ENCODE data around the gene LEKR1. TPM values are rescaled to one million over a fixed set of nuclear protein-coding genes. Genes with fewer than 3 reads are reported as not detected.

Gene LEKR1
- total RNA-seq, 2 experiments from 2014 or later: 0.76 to 1.1 TPM

DNA sequence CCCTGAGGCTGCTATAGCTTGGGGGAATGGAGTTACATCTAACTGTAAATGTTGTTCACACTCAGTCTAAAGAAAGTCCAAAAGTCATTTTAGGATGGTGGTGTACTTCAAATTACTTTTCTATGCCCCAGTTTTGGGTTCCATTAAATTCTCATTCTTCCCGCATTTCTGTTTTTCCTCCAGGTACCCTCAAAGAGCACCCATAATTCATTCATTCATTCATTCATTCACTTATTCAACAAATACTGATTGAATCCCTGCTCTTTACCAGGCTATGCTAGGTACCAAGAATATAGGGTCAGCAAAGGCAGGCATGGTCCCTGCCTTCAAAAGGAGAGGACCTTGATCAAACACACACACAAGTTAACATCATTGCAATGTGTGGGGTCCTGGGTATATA, 257.7 kb downstream of the LEKR1 start:
- DNase-seq: no peak
- H3K9me3 Mint-ChIP-seq (ENCODE audit: low read depth): no peaks in the 10 kb centered on the region
- peaks cover 48% of the 10 kb centered on the region for H3K4me1 Mint-ChIP-seq
- H3K36me3 Mint-ChIP-seq: no peaks in the 10 kb centered on the region
- ATAC-seq: no peak
- H3K4me3 Mint-ChIP-seq: no peak overlapping the region
- no peaks in the 10 kb centered on the region for H3K27me3 Mint-ChIP-seq
- CTCF ChIA-PET: interaction anchor here (1.2 to 19.2 kb wide), 3 partner anchors 30 to 323 kb away, joined by 3 to 332 read pairs (median 3); no protein-coding TSS in a partner anchor
- no peak overlapping the region for H3K27ac Mint-ChIP-seq

GRCh38 chr3:157086060-157086750, 260.1 kb downstream of the LEKR1 start:
- Mint-ChIP-seq H3K27ac (peak overlapping the region; percentile 22), H3K36me3 (peaks cover 6% of the 10 kb centered on the region), H3K9me3 (ENCODE audit: low read depth) (no peaks in the 10 kb centered on the region), H3K4me1 (peaks cover 69% of the 10 kb centered on the region), H3K4me3 (no peak overlapping the region), H3K27me3 (no peaks in the 10 kb centered on the region)
- CTCF ChIA-PET: interaction anchor here (1.0 to 19.2 kb wide), 3 partner anchors 12 to 413 kb away, joined by 4 to 332 read pairs (median 4); no protein-coding TSS in a partner anchor
- ATAC-seq (no peak), DNase-seq (no peak)

DNA sequence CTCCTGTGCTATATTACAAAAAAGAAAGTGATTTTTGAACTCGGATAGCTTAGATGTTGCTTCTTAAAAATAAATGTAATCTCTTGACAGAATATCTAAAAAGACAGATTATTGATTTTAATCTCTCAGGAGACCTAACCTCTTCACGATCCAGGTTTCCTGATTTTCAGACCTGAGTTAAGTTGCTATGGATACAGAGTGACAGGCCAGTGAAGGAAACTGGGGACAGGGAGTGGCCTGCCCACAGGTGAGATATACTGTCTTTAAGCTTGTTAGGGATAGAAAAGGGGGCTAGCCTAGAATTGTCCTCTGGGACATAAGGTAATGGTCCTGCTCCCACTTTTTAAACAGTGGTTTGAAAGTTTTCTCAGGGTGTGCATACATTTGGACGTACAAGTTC, 260.6 kb downstream of the LEKR1 start:
- DNase-seq: no peak
- Mint-ChIP-seq H3K9me3 (ENCODE audit: low read depth) (no peaks in the 10 kb centered on the region), H3K4me1 (peaks cover 66% of the 10 kb centered on the region), H3K4me3 (no peak overlapping the region), H3K27me3 (no peaks in the 10 kb centered on the region), H3K27ac (peak overlapping the region; percentile 22), H3K36me3 (peaks cover 6% of the 10 kb centered on the region)
- ATAC-seq: no peak
- CTCF ChIA-PET: interaction anchor here (1.0 to 19.2 kb wide), 3 partner anchors 12 to 413 kb away, joined by 4 to 332 read pairs (median 4); no protein-coding TSS in a partner anchor

GRCh38 chr3:157087373-157087772, 261.2 kb downstream of the LEKR1 start:
- H3K4me3 Mint-ChIP-seq: no peak overlapping the region
- H3K9me3 Mint-ChIP-seq (ENCODE audit: low read depth): no peaks in the 10 kb centered on the region
- H3K36me3 Mint-ChIP-seq: peaks cover 6% of the 10 kb centered on the region
- no peaks in the 10 kb centered on the region for H3K27me3 Mint-ChIP-seq
- DNase-seq (no peak), ATAC-seq (no peak)
- H3K4me1 Mint-ChIP-seq: peaks cover 66% of the 10 kb centered on the region
- CTCF ChIA-PET: interaction anchor here (1.4 to 19.2 kb wide), 4 partner anchors 11 to 414 kb away, joined by 4 to 332 read pairs (median 10); no protein-coding TSS in a partner anchor
- H3K27ac Mint-ChIP-seq: peak overlapping the region; percentile 38

DNA sequence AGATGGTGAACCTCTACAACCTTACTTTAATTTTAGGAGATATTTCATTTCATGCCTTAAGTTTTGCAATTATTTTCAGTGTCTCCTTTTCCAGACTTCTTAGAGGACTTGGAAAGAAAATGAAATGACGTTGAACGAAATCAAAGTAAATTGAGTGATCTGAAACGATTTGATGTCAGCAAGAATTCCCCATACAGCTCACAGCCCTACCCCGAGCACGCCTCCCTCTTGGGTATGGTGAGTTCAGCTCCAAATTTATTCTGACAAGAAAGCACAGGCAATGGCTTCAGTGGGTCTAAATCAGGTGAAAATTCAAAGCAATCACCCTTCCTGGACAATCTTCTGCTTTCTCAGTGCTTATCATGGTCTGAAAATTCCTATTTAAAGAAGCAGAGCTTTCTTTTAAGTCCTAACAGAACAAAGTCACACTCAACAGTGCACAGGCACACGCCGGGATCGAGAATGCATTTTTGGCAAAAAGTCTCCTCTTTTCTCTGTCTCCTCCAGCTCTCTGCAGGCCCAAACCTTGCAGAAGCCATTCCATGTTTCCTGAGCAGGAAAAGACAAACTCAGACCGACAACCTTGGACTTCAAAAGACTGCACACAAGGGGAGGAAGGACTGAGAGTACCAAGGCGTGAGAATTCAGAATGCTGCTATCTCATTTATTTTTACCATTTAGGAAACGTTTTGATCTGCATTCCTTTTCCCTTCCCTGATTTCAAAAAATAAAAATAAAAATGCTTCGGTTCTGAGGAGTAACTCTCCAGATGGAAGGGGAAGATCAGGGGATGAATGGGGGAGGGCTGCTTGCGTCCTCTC, 261.8 kb downstream of the LEKR1 start:
- CTCF ChIA-PET: interaction anchor here (0.6 to 19.2 kb wide), 8 partner anchors 10 to 415 kb away, joined by 3 to 332 read pairs (median 8); no protein-coding TSS in a partner anchor
- H3K36me3 Mint-ChIP-seq: peaks cover 6% of the 10 kb centered on the region
- H3K4me1 Mint-ChIP-seq: peaks cover 64% of the 10 kb centered on the region
- H3K27me3 Mint-ChIP-seq: no peaks in the 10 kb centered on the region
- H3K9me3 Mint-ChIP-seq (ENCODE audit: low read depth): no peaks in the 10 kb centered on the region
- DNase-seq: no peak
- H3K4me3 Mint-ChIP-seq: peak overlapping the region; percentile 74
- H3K27ac Mint-ChIP-seq: peak overlapping the region; percentile 96
- ATAC-seq: no peak

- Mint-ChIP-seq H3K27me3 (no peaks in the 10 kb centered on the region), H3K27ac (peak overlapping the region; percentile 96), H3K9me3 (ENCODE audit: low read depth) (no peaks in the 10 kb centered on the region), H3K4me1 (peaks cover 68% of the 10 kb centered on the region), H3K4me3 (peak overlapping the region; percentile 74), H3K36me3 (peaks cover 6% of the 10 kb centered on the region)
- DNase-seq: peak; percentile 97
- CTCF ChIA-PET: interaction anchor here (0.6 to 19.2 kb wide), 15 partner anchors 9 to 534 kb away, joined by 3 to 332 read pairs (median 6); partner anchors contain the start of gene SSR3
- ATAC-seq: peak; percentile 92
Measured at GRCh38 chr3:157088601-157089454, 262.7 kb downstream of the LEKR1 start.

GRCh38 chr3:157089455-157090221, 263.5 kb downstream of the LEKR1 start:
- Mint-ChIP-seq H3K4me1 (peaks cover 69% of the 10 kb centered on the region), H3K4me3 (peak overlapping the region; percentile 74), H3K9me3 (ENCODE audit: low read depth) (no peaks in the 10 kb centered on the region), H3K27me3 (no peaks in the 10 kb centered on the region), H3K36me3 (peaks cover 6% of the 10 kb centered on the region), H3K27ac (peak overlapping the region; percentile 96)
- CTCF ChIA-PET: interaction anchor here (0.9 to 19.2 kb wide), 13 partner anchors 9 to 535 kb away, joined by 3 to 332 read pairs (median 6); partner anchors contain the start of gene SSR3
- no peak for DNase-seq
- ATAC-seq: peak; percentile 26

DNA sequence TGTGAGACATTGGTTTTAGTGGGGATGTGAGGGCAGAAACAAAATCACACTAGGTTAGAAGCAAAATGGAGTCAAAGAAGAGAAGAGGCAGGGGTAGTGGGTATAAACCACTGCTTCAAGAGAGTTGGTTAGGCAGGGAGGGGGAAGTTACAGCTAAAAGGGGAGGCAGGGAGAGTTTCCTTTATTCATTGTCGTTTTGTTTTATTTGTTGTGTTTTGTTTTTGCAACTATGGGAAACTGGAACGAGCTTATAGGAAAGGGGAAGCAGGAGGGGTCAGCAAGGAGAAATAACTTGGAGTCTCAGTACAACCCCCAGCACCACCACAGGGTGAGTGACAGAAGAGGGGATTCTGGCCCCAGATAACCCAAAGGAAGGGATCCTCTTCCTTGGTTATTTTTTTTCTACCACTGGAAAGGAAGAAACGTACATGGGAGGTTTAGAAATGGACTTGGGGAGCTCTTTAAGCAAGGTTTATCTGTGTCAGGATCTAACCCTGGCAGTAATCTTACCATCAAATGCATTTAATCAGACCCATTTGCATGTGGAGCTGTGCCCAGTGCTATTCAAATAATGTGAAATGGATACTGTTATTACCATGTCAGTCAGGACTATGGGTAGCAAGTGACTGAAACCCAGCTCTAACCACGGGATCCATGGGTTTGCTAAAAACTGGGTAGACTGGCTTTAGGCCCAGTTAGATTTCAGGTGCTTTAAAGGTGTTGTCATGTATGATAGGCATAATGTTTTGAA, 265.1 kb downstream of the LEKR1 start:
- Mint-ChIP-seq H3K4me3 (no peak overlapping the region), H3K27ac (peak overlapping the region; percentile 29), H3K4me1 (peaks cover 74% of the 10 kb centered on the region), H3K36me3 (peaks cover 6% of the 10 kb centered on the region), H3K9me3 (ENCODE audit: low read depth) (no peaks in the 10 kb centered on the region), H3K27me3 (no peaks in the 10 kb centered on the region)
- no peak for DNase-seq
- CTCF ChIA-PET: interaction anchor here (1.0 to 19.2 kb wide), 4 partner anchors 10 to 416 kb away, joined by 3 to 332 read pairs (median 6); no protein-coding TSS in a partner anchor
- ATAC-seq: no peak

DNA sequence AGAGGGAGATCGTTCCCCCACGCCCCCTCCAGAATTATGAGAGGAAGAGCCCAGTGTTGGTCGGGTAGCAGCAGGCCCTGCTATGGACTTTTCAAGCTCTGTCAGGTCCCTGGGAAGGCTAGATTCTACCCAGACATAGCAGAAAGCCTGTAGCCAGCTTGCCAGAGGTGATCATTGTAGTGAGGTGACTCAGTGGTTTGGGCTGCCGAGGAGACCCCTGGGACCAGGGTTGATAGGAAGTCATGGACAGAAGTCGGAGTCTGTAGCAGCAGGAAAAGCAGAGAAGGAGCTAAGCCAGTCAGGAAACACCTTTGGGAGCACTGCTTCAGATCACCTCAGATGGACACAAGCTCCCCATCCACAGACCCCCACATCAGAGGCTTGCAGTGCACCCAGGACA, 266.1 kb downstream of the LEKR1 start:
- H3K9me3 Mint-ChIP-seq (ENCODE audit: low read depth): no peaks in the 10 kb centered on the region
- H3K4me3 Mint-ChIP-seq: no peak overlapping the region
- CTCF ChIA-PET: interaction anchor here (1.6 to 19.2 kb wide), 2 partner anchors 12 to 38 kb away, joined by 9 to 332 read pairs; no protein-coding TSS in a partner anchor
- ATAC-seq (no peak), DNase-seq (no peak)
- peaks cover 6% of the 10 kb centered on the region for H3K36me3 Mint-ChIP-seq
- H3K27me3 Mint-ChIP-seq: no peaks in the 10 kb centered on the region
- H3K27ac Mint-ChIP-seq: no peak overlapping the region
- H3K4me1 Mint-ChIP-seq: peaks cover 64% of the 10 kb centered on the region

GRCh38 chr3:157093096-157093495, 266.9 kb downstream of the LEKR1 start:
- peaks cover 59% of the 10 kb centered on the region for H3K4me1 Mint-ChIP-seq
- no peaks in the 10 kb centered on the region for H3K27me3 Mint-ChIP-seq
- H3K27ac Mint-ChIP-seq: no peak overlapping the region
- H3K9me3 Mint-ChIP-seq (ENCODE audit: low read depth): no peaks in the 10 kb centered on the region
- H3K36me3 Mint-ChIP-seq: peaks cover 6% of the 10 kb centered on the region
- no peak overlapping the region for H3K4me3 Mint-ChIP-seq
- ATAC-seq (no peak), DNase-seq (no peak)
- CTCF ChIA-PET: interaction anchor here (1.1 to 19.2 kb wide), 4 partner anchors 8 to 37 kb away, joined by 3 to 332 read pairs (median 8); no protein-coding TSS in a partner anchor

GRCh38 chr3:157094301-157094700, 268.1 kb downstream of the LEKR1 start:
- Mint-ChIP-seq H3K36me3 (peaks cover 6% of the 10 kb centered on the region), H3K27me3 (no peaks in the 10 kb centered on the region), H3K27ac (peak overlapping the region; percentile 20), H3K9me3 (ENCODE audit: low read depth) (no peaks in the 10 kb centered on the region), H3K4me1 (peaks cover 62% of the 10 kb centered on the region), H3K4me3 (no peak overlapping the region)
- CTCF ChIA-PET: interaction anchor here (0.9 to 19.2 kb wide), 5 partner anchors 9 to 36 kb away, joined by 3 to 332 read pairs (median 3); no protein-coding TSS in a partner anchor
- DNase-seq (no peak), ATAC-seq (no peak)

Measured in activated CD8-positive, alpha-beta memory T cell treated with anti-CD3 and anti-CD28 coated beads, Interleukin-2, amount 10 ng/mL, durations not matched to agents 7 days and 5 days (primary cell).